Hematopoietic multipotent progenitor cell (in vitro differentiated cells): ENCODE results near the gene UGGT1. TPM values are rescaled to one million over a fixed set of nuclear protein-coding genes. Genes with fewer than 3 reads are reported as not detected.

Experiments used
- DNase-seq, 3 donors: peaks; one replicate each; pipeline ENCODE4 v3.0.0-alpha.2; 2011 to 2015; ENCODE audit warnings: low read depth in 2 of 3, low spot score in 2 of 3
- total RNA-seq: library from RNA; depleted of rRNA; stranded (reverse); fragments of >200 nt; gene quantifications from one replicate; pipeline ENCODE4 v1.2.3, GENCODE V29; 2012

Gene UGGT1
- total RNA-seq, 1 donor: 41.7 TPM

GRCh38 chr2:128103407-128103806 lies 12.4 kb downstream of the UGGT1 start:
- DNase-seq: no peak

- no peak for DNase-seq
Observed at GRCh38 chr2:128105072-128105471, 14.1 kb downstream of the UGGT1 start.

GRCh38 chr2:128108166-128108565 lies 17.2 kb downstream of the UGGT1 start:
- DNase-seq: no peak

GRCh38 chr2:128109243-128109642 lies 18.2 kb downstream of the UGGT1 start:
- DNase-seq: no peak

- no peak for DNase-seq
Observed at GRCh38 chr2:128115921-128116623, 25.1 kb downstream of the UGGT1 start.

- no peak for DNase-seq
Observed at GRCh38 chr2:128134573-128134972, 43.6 kb downstream of the UGGT1 start.

GRCh38 chr2:128137094-128137616 lies 46.2 kb downstream of the UGGT1 start:
- no peak for DNase-seq

GRCh38 chr2:128139624-128140023 lies 48.6 kb downstream of the UGGT1 start:
- DNase-seq: no peak

GRCh38 chr2:128145651-128146050 lies 54.7 kb downstream of the UGGT1 start:
- no peak for DNase-seq

- no peak for DNase-seq
Observed at GRCh38 chr2:128153786-128154185, 62.8 kb downstream of the UGGT1 start.

GRCh38 chr2:128154225-128154624 lies 63.2 kb downstream of the UGGT1 start:
- DNase-seq: no peak

GRCh38 chr2:128155970-128156369 lies 65.0 kb downstream of the UGGT1 start:
- no peak for DNase-seq

- no peak for DNase-seq
Observed at GRCh38 chr2:128156812-128157211, 65.8 kb downstream of the UGGT1 start.

- no peak for DNase-seq
Observed at GRCh38 chr2:128157644-128158043, 66.6 kb downstream of the UGGT1 start.

- DNase-seq: no peak
Observed at GRCh38 chr2:128158176-128158575, 67.2 kb downstream of the UGGT1 start.

- no peak for DNase-seq
Observed at GRCh38 chr2:128159437-128159836, 68.4 kb downstream of the UGGT1 start.

- DNase-seq: no peak
Observed at GRCh38 chr2:128160616-128161275, 69.7 kb downstream of the UGGT1 start.

- DNase-seq: no peak
Observed at GRCh38 chr2:128162266-128162665, 71.3 kb downstream of the UGGT1 start.

GRCh38 chr2:128164311-128164710 lies 73.3 kb downstream of the UGGT1 start:
- DNase-seq: no peak

- DNase-seq: no peak
Observed at GRCh38 chr2:128166746-128167353, 75.8 kb downstream of the UGGT1 start.

- no peak for DNase-seq
Observed at GRCh38 chr2:128169094-128169493, 78.1 kb downstream of the UGGT1 start.

GRCh38 chr2:128169497-128169896 lies 78.5 kb downstream of the UGGT1 start:
- no peak for DNase-seq
